Type B pancreatic cell (in vitro differentiated cells): Measurements from ENCODE around the gene CNN3. TPM values are rescaled to one million over a fixed set of nuclear protein-coding genes. Genes with fewer than 3 reads are reported as not detected.
"Not testable (repeated sequence)": the region's sequence is repeated elsewhere in the genome, so short reads cannot be mapped to it uniquely, and the experiment has no call there.

Experiments
- DNase-seq: peaks from one replicate; pipeline ENCODE4 v3.0.0; 2021; ENCODE audit warnings: mixed read lengths; ENCODE audit not compliant: unreplicated experiment; ENCODE audit errors: extremely low spot score
- H3K27ac Mint-ChIP-seq: 2 replicates; pipeline ENCODE4 v1.8.0; 2021; ENCODE audit warnings: mild to moderate bottlenecking, mixed read lengths
- H3K27me3 Mint-ChIP-seq: 2 replicates; pipeline ENCODE4 v1.8.0; 2021; ENCODE audit warnings: mixed read lengths
- H3K36me3 Mint-ChIP-seq: 2 replicates; pipeline ENCODE4 v1.8.0; 2021; ENCODE audit warnings: mixed read lengths
- H3K4me1 Mint-ChIP-seq: one replicate; pipeline ENCODE4 v1.8.0; 2021; ENCODE audit warnings: mixed read lengths; ENCODE audit not compliant: unreplicated experiment
- H3K4me3 Mint-ChIP-seq: 2 replicates; pipeline ENCODE4 v1.8.0; 2021; ENCODE audit warnings: mild to moderate bottlenecking, mixed read lengths
- H3K9me3 Mint-ChIP-seq: 2 replicates; pipeline ENCODE4 v1.8.0; 2021; ENCODE audit warnings: mixed read lengths
- CTCF ChIP-seq: fragments of 200-600 bp; sonication (generic); conservative IDR thresholded peaks from 2 replicates; pipeline ENCODE4 v1.5.0; 2021; ENCODE audit warnings: antibody characterized with exemption, mild to moderate bottlenecking
- total RNA-seq: library from RNA; stranded (reverse); gene quantifications from 2 replicates; pipeline ENCODE4 v1.2.1, GENCODE V29; 2021; ENCODE audit warnings: low replicate concordance

Gene CNN3
- total RNA-seq, 1 donor from 2014 or later: 258 TPM

GRCh38 chr1:94949681-94950661 is 23.1 kb upstream of the CNN3 start:
- H3K27ac Mint-ChIP-seq: peak overlapping the region; percentile 6
- no peak for DNase-seq
- H3K9me3 Mint-ChIP-seq: no peaks in the 10 kb centered on the region
- no peaks in the 10 kb centered on the region for H3K27me3 Mint-ChIP-seq
- H3K4me3 Mint-ChIP-seq: no peak overlapping the region
- TF ChIP-seq CTCF: no peak
- H3K4me1 Mint-ChIP-seq: peaks cover 52% of the 10 kb centered on the region
- H3K36me3 Mint-ChIP-seq: no peaks in the 10 kb centered on the region

DNA sequence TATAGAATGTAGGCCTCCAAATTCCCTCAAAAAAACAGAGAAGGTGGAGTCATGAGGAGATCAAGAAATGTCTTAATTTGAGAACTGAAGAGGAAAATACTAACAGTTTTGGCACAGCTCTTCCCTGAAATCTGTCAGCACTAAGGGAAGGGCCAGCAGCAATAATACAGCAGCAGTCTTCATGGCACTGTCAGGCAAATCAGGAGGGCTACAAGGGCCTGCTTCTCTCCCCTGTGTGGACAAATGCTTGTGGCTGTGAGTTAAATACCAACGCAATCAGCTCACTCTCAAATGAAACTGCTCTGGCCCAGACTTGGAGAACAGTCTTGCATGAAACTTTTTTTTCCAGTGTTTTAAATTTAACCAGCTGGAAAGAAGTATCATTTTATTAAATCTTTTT is 20.5 kb upstream of the CNN3 start:
- Mint-ChIP-seq H3K27me3 (no peaks in the 10 kb centered on the region), H3K9me3 (no peaks in the 10 kb centered on the region), H3K4me1 (peaks cover 33% of the 10 kb centered on the region), H3K27ac (no peak overlapping the region), H3K36me3 (no peaks in the 10 kb centered on the region), H3K4me3 (no peak overlapping the region)
- no peak for TF ChIP-seq CTCF
- no peak for DNase-seq

GRCh38 chr1:94946886-94947285 is 20.0 kb upstream of the CNN3 start:
- Mint-ChIP-seq H3K27ac (no peak overlapping the region), H3K4me1 (peaks cover 30% of the 10 kb centered on the region), H3K27me3 (no peaks in the 10 kb centered on the region), H3K36me3 (no peaks in the 10 kb centered on the region), H3K4me3 (no peak overlapping the region), H3K9me3 (no peaks in the 10 kb centered on the region)
- no peak for TF ChIP-seq CTCF
- no peak for DNase-seq

- no peak overlapping the region for H3K4me3 Mint-ChIP-seq
- DNase-seq: no peak
- no peak overlapping the region for H3K27ac Mint-ChIP-seq
- no peaks in the 10 kb centered on the region for H3K9me3 Mint-ChIP-seq
- no peak for TF ChIP-seq CTCF
- H3K36me3 Mint-ChIP-seq: no peaks in the 10 kb centered on the region
- H3K27me3 Mint-ChIP-seq: no peaks in the 10 kb centered on the region
- H3K4me1 Mint-ChIP-seq: peaks cover 10% of the 10 kb centered on the region
These were observed 15.5 kb upstream of the CNN3 start for GRCh38 chr1:94942171-94943128.

DNA sequence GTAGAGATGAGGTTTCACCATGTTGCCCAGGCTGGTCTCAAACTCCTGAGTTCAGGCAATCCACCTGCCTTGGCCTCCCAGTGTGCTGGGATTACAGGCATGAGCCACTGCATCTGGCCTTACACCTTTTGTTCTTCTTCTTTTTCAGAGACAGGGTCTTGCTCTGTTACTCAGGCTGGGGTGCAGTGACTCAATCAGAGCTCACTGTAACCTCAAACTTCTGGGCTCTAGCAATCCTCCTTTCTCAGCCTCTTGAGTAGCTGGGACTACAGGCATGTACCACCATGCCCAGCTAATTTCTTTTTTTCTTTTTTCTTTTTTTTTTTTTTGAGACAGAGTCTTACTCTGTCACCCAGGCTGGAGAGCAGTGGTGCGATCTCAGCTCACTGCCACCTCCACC is 14.6 kb upstream of the CNN3 start:
- not testable (repeated sequence) for H3K9me3 Mint-ChIP-seq

More for the DNA sequence above, 14.6 kb upstream of the CNN3 start:
- H3K4me1 Mint-ChIP-seq, H3K36me3 Mint-ChIP-seq, H3K27me3 Mint-ChIP-seq, DNase-seq, H3K4me3 Mint-ChIP-seq, H3K27ac Mint-ChIP-seq: not testable (repeated sequence)
